GM08714 (cell line): ENCODE results near the gene TBX2.

Experiments
- H3K4me3 ChIP-seq: fragments of 200-500 bp; sonication (Bioruptor generic); 2 replicates; pipeline ENCODE4 v1.5.1; 2014; ENCODE audit warnings: mild to moderate bottlenecking, low read length, inconsistent platforms
- ZNF274 ChIP-seq: IDR thresholded peaks from 2 replicates; pipeline ENCODE4 v1.6.1; 2012; ENCODE audit warnings: mild to moderate bottlenecking, low read depth, low read length

The TBX2 gene

DNA sequence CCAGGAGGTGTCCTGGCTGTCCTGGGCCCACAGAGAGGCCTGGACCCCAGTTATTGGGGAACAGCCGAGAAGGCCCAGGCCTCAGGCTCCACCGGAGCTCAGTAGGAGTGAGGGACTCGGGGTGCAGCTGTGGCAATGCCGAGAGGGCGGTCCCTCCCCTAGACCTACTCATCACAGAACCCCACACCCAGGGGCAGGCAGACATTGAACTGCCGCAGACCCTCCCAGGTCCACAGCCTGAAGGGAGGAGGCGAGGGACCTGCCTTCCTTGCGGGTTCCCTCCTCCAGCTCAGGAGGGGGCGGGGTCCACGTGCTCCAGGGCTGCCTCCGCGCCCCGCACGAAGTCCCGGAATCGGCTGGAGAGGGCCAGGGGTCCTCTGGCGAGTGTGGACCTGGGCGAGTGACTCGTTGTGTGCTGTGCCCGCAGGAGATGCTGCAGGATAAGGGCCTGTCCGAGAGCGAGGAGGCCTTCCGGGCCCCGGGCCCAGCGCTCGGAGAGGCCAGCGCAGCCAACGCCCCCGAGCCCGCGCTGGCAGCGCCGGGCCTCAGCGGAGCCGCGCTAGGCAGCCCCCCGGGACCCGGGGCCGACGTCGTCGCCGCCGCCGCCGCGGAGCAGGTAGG lies 56.5 kb downstream of the TBX2 start:
- no peak for TF ChIP-seq ZNF274
- H3K4me3 ChIP-seq = no peak overlapping the region

DNA sequence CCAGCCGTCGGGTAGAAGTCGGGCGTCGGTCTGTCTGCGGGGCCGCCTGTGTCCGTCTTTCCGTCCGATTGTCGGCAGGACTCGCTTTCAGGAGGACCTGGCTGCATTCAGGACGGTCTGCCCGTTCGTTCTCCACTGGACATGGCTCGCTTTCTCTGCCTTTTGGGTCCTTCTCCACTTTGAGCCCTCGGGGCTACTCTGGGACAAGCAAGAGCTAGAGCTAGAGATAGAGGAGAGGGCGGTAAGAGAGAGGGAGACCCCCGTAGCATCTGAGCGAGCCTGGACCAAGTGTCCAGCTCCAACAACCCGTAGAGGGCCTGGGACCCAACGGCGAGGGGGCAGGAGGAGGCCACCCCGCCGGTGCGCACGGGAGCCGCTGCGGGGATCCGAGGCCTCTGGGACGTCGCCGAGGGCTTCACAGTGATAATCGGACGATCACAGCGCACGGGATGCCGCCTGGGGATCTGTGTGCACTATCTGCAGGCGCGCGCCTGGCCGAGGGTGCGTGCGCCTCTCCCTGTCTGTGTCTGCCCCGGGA lies 57.1 kb downstream of the TBX2 start:
- H3K4me3 ChIP-seq = no peak overlapping the region
- TF ChIP-seq ZNF274 = no peak

DNA sequence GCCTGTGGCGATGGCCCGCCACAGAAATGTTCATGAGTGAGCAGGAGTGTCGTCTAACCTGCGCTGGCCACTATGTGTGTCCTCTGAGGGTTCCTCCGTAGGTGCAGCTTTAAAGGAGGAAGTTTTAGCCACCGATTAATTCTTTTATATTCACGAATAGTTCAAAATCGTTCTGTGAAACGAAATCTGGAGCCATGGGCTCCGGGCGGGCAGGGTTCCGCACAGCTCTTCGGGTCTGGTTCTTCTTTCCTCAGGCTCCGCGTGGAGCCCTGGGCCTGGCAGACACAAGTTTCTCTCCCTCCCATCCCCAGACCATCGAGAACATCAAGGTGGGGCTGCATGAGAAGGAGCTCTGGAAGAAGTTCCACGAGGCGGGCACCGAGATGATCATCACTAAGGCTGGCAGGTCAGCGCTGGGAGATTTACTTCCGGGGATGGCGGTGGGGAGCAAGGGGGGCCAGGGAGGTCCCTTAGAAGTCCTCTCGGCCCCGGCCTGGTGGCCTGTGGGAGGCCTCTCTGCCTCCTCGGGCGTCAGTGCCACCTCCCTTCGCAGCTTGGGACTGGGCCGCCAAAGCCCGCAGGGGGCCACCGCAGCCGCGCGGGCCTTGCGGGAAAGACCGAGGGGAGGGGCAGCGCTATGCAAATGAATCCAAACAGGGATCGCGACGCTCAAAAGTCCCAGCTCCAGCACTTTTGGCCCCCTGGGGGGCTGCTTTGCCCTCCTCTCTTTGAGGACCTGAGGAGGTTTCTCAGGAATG lies 57.8 kb downstream of the TBX2 start:
- H3K4me3 ChIP-seq = no peak overlapping the region
- TF ChIP-seq ZNF274 = no peak

DNA sequence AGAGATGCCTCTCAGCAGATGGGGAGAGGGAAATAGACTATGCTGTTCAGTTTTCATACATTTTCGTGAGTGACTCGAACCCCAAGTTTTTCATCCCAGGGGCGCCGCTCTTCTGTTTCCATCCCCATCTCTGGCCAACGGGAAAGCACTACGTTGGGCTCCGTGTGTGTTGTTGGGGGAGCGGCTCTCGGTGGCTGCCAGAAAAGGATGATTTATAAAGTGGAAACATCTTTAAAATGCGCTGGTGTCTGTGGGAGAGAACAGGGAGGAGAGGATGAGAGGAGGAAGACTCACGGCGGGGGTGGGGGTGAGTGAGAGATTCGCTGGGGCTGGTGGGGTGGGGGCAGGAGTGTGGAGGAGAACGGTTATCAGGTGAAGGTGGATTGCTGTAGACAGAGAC lies 58.4 kb downstream of the TBX2 start:
- TF ChIP-seq ZNF274 = no peak
- H3K4me3 ChIP-seq = no peak overlapping the region

DNA sequence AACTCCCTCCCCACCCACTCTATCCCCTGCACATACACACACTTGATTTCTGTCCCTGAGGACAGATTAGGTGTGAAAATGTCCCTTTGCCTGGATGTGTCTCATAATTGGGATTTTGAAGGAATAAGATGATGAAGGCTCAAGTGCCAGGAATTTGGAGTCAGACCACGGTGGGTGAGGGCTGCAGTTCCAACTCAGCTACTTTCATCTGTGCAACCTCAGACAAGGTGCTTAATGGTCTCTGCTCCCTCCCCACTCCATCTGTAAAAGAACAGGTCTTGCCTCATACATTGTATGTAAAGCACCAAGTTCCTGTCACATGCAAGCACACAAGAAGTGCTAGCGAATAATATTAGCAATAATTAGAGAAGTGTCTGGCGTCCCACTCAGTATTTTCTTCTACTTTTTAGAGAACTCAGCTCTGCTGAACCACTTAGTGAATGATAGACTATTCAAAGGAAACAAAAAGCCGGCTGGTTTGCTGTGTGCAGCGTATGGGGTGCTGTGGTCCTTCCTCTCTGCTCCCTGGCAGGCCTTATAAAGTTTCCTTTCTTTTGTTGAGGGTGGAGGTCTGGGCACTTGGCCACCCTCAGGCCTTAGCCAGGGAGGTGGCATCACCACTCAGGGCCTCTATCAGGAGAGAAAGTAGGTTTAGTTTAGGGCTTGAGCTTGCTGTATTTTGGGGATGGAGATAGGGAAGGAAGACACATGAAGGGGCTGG lies 58.9 kb downstream of the TBX2 start:
- H3K4me3 ChIP-seq = no peak overlapping the region

More for the DNA sequence above, 58.9 kb downstream of the TBX2 start:
- TF ChIP-seq ZNF274 = no peak
